SK-N-SH treated with all-trans-retinoic acid at 6 μM for 48 hours (cell line): ENCODE results near the gene MED27.

Source experiments
- ARNTL ChIP-seq: fragments of 450-650 bp; formaldehyde crosslinking; IDR thresholded peaks from 2 replicates; pipeline ENCODE4 v1.5.0; 2020; ENCODE audit warnings: low read depth, mild to moderate bottlenecking, moderate library complexity, borderline replicate concordance
- ESRRG ChIP-seq: fragments of 250-450 bp; sonication (Bioruptor Pico); IDR thresholded peaks from 2 replicates; pipeline ENCODE4 v1.6.1; 2021; ENCODE audit warnings: mild to moderate bottlenecking
- ISL1 ChIP-seq: fragments of 250-450 bp; sonication (Bioruptor Pico); IDR thresholded peaks from 2 replicates; pipeline ENCODE4 v2.1.2; 2022; ENCODE audit warnings: mild to moderate bottlenecking, moderate library complexity
- RARB ChIP-seq: fragments of 250-450 bp; sonication (Bioruptor Pico); IDR thresholded peaks from 2 replicates; pipeline ENCODE4 v1.8.0; 2021; ENCODE audit warnings: mild to moderate bottlenecking, moderate library complexity
- SNAI2 ChIP-seq: fragments of 250-450 bp; sonication (Bioruptor Pico); IDR thresholded peaks from 2 replicates; pipeline ENCODE4 v1.5.0; 2020; ENCODE audit warnings: mild to moderate bottlenecking, moderate library complexity
- TOX ChIP-seq: fragments of 250-450 bp; sonication (Bioruptor Pico); IDR thresholded peaks from 2 replicates; pipeline ENCODE4 v1.8.0; 2021; ENCODE audit warnings: mild to moderate bottlenecking, moderate library complexity, borderline replicate concordance
- ZFP30 ChIP-seq: fragments of 450-650 bp; formaldehyde crosslinking; IDR thresholded peaks from 2 replicates; pipeline ENCODE4 v1.5.0; 2022; ENCODE audit warnings: mild to moderate bottlenecking, moderate library complexity
- ZNF70 ChIP-seq: fragments of 450-650 bp; formaldehyde crosslinking; IDR thresholded peaks from 2 replicates; pipeline ENCODE4 v1.5.0; 2020; ENCODE audit warnings: mild to moderate bottlenecking, moderate library complexity
- TF ChIP-seq, protein P1 (sequence below): fragments of 250-450 bp; sonication (Bioruptor Pico); IDR thresholded peaks from 2 replicates; pipeline ENCODE4 v1.5.1; 2021; ENCODE audit warnings: mild to moderate bottlenecking, moderate library complexity
- TF ChIP-seq, protein P2 (sequence below): fragments of 250-450 bp; sonication (Bioruptor Pico); IDR thresholded peaks from 2 replicates; pipeline ENCODE4 v1.8.0; 2020; ENCODE audit warnings: mild to moderate bottlenecking, moderate library complexity, borderline replicate concordance

DNA sequence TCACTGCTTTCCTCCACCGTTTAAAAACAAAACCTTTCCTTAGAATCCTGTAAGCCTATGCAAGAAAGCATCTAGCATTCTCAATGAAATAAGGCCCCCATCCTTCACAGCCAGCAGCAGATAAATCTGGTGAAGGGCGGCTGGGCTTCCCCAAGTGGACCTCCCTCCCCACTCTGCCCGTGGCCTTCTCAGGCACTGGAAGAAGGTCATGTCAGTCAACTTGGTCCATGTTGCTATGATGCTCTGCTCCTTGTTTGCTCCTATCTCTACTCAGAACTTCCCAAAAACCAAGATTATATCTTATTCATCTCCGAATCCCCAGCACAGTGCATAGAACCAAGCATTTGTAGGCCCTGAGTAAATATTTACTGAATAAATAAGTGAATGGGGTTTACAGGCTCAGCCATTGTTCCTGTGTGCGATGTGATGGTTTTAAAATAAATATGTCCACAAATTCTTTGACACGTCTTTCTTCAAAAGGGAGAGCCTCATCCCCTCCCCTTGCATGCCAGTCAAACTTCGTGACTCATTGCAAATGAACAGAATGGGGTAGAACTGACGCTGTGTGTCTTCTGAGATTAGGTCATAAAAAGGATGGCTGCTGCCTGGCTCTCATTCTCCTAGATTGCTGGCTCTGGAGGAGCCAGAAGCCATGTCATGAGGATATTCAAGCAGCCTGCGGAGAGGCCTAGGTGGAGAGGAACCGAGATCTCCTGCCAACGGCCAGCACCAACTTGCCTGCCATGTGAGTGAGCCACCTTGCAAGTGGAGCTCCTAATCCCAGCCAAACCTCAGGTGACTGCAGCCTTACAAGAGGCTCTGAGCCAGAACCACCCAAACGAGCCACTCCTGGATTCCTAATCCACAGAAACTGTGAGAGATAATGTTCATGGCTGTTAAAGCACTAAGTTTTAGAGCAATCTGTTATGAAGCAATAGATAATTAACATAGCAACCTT lies 70.5 kb downstream of the MED27 start:
- no peak for TF ChIP-seq ISL1
- TF ChIP-seq ZNF70 (CRISPR knock-in tag), result no peak
- no peak for TF ChIP-seq RARB (CRISPR knock-in tag)
- TF ChIP-seq, protein P1, sequence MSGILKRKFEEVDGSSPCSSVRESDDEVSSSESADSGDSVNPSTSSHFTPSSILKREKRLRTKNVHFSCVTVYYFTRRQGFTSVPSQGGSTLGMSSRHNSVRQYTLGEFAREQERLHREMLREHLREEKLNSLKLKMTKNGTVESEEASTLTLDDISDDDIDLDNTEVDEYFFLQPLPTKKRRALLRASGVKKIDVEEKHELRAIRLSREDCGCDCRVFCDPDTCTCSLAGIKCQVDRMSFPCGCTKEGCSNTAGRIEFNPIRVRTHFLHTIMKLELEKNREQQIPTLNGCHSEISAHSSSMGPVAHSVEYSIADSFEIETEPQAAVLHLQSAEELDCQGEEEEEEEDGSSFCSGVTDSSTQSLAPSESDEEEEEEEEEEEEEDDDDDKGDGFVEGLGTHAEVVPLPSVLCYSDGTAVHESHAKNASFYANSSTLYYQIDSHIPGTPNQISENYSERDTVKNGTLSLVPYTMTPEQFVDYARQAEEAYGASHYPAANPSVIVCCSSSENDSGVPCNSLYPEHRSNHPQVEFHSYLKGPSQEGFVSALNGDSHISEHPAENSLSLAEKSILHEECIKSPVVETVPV (CRISPR knock-in tag), result no peak
- TF ChIP-seq ARNTL (CRISPR knock-in tag), result no peak
- TF ChIP-seq SNAI2, result no peak
- TF ChIP-seq, protein P2, sequence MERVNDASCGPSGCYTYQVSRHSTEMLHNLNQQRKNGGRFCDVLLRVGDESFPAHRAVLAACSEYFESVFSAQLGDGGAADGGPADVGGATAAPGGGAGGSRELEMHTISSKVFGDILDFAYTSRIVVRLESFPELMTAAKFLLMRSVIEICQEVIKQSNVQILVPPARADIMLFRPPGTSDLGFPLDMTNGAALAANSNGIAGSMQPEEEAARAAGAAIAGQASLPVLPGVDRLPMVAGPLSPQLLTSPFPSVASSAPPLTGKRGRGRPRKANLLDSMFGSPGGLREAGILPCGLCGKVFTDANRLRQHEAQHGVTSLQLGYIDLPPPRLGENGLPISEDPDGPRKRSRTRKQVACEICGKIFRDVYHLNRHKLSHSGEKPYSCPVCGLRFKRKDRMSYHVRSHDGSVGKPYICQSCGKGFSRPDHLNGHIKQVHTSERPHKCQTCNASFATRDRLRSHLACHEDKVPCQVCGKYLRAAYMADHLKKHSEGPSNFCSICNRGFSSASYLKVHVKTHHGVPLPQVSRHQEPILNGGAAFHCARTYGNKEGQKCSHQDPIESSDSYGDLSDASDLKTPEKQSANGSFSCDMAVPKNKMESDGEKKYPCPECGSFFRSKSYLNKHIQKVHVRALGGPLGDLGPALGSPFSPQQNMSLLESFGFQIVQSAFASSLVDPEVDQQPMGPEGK, result no peak
- no peak for TF ChIP-seq TOX
- no peak for TF ChIP-seq ESRRG (CRISPR knock-in tag)
- no peak for TF ChIP-seq ZFP30 (CRISPR knock-in tag)
